H1 (cell line): Measurements from ENCODE around the gene TSHR. TPM values are rescaled to one million over a fixed set of nuclear protein-coding genes. Genes with fewer than 3 reads are reported as not detected.

ENCODE experiments used
- CTCF ChIA-PET: fragments of 300-600 bp; sonication (Branson Sonifier 250); formaldehyde crosslinking; loops from one replicate; lab custom pipeline; 2021; ENCODE audit not compliant: partially characterized antibody; lab: Charles Lee
- POLR2A ChIA-PET: fragments of 300-600 bp; sonication (Branson Sonifier 250); formaldehyde crosslinking; loops from one replicate; lab custom pipeline; 2021; ENCODE audit warnings: inconsistent platforms; ENCODE audit not compliant: partially characterized antibody; lab: Charles Lee
- DNase-seq, 2 experiments: peaks; one replicate each; pipeline versions ENCODE4 v3.0.0 to v3.0.0-alpha.2; 2010 to 2022; ENCODE audit warnings: low spot score in 2 of 2, low read depth in 1 of 2, mixed read lengths in 1 of 2
- FAIRE-seq: peaks from 2 replicates; lab custom pipeline; 2011; peaks lifted over from hg19 to GRCh38; lab: Jason Lieb, UNC
- H2AFZ ChIP-seq: 2 replicates; pipeline ENCODE4 v1.8.1; 2012; ENCODE audit warnings: low read length, inconsistent platforms
- H2AK5ac ChIP-seq: 2 replicates; pipeline ENCODE4 v1.6.1; 2013; ENCODE audit warnings: low read depth, low read length
- H2BK120ac ChIP-seq: replicated peaks from 2 replicates; pipeline ENCODE3; 2013; ENCODE audit warnings: low read depth, low read length, inconsistent platforms
- H2BK12ac ChIP-seq: 2 replicates; pipeline ENCODE4 v1.6.1; 2013; ENCODE audit warnings: low read depth, low read length
- H2BK15ac ChIP-seq: 2 replicates; pipeline ENCODE4 v1.6.1; 2013; ENCODE audit warnings: low read length
- H2BK20ac ChIP-seq: 2 replicates; pipeline ENCODE4 v1.6.1; 2013; ENCODE audit warnings: low read length
- H2BK5ac ChIP-seq: 2 replicates; pipeline ENCODE4 v1.6.1; 2013; ENCODE audit warnings: low read depth, low read length
- H3K14ac ChIP-seq: 2 replicates; pipeline ENCODE4 v1.6.1; 2013; ENCODE audit warnings: inconsistent platforms; ENCODE audit not compliant: insufficient read length
- H3K18ac ChIP-seq: 2 replicates; pipeline ENCODE4 v1.6.1; 2013; ENCODE audit warnings: low read length; ENCODE audit errors: extremely low read depth
- H3K23ac ChIP-seq: 2 replicates; pipeline ENCODE4 v1.6.1; 2013; ENCODE audit warnings: inconsistent platforms; ENCODE audit not compliant: insufficient read length
- H3K23me2 ChIP-seq: 2 replicates; pipeline ENCODE4 v1.6.1; 2013; ENCODE audit warnings: low read depth, low read length
- H3K27ac ChIP-seq: 2 replicates; pipeline ENCODE4 v1.6.1; 2011; ENCODE audit warnings: low read depth, low read length, inconsistent platforms
- H3K27me3 ChIP-seq, 4 experiments: replicated peaks in 1 of 4; 1 replicate in 1 of 4; 2 replicates in 3 of 4; pipeline versions ENCODE4 v1.6.1 to v1.8.1; 2011 to 2013; ENCODE audit warnings: low read length in 3 of 4, mild to moderate bottlenecking in 3 of 4, inconsistent platforms in 2 of 4, mixed read lengths in 2 of 4, moderate library complexity in 1 of 4; ENCODE audit not compliant: control insufficient read depth in 3 of 4, insufficient read depth in 3 of 4; ENCODE audit errors: extremely low read depth in 1 of 4
- H3K36me3 ChIP-seq, 4 experiments: 2 replicates each; pipeline versions ENCODE4 v1.6.1 to v1.8.1; 2011 to 2013; ENCODE audit warnings: mild to moderate bottlenecking in 4 of 4, low read length in 3 of 4, moderate library complexity in 2 of 4, control low read depth in 1 of 4, inconsistent platforms in 1 of 4; ENCODE audit not compliant: insufficient read depth in 4 of 4, control insufficient read depth in 2 of 4
- H3K4ac ChIP-seq: replicated peaks from 2 replicates; pipeline ENCODE3; 2013; ENCODE audit warnings: low read length, low read depth, mixed read lengths, inconsistent platforms; ENCODE audit not compliant: insufficient read length
- H3K4me1 ChIP-seq, 4 experiments: replicated peaks in 1 of 4; 1 replicate in 1 of 4; 2 replicates in 3 of 4; pipeline versions ENCODE4 v1.6.1 to v1.8.1; 2011 to 2013; ENCODE audit warnings: low read length in 3 of 4, inconsistent platforms in 2 of 4, mixed read lengths in 1 of 4; ENCODE audit not compliant: insufficient read depth in 4 of 4, control insufficient read depth in 3 of 4
- H3K4me2 ChIP-seq, 2 experiments: 2 replicates each; pipeline versions ENCODE4 v1.6.1 to v1.8.1; 2011 to 2013; ENCODE audit warnings: low read depth in 2 of 2, low read length in 2 of 2, control low read depth in 1 of 2, inconsistent platforms in 1 of 2, mild to moderate bottlenecking in 1 of 2; ENCODE audit not compliant: insufficient read depth in 1 of 2
- H3K4me3 ChIP-seq, 4 experiments: fragments of 200-600, 300-600 bp in 1 of 4; sonication (generic), shearing (Covaris generic), sonication (Bioruptor Twin) in 1 of 4; 2 replicates each; pipeline versions ENCODE4 v1.5.1 to v1.8.1; 2011 to 2016; ENCODE audit warnings: low read length in 4 of 4, low read depth in 3 of 4, control low read depth in 2 of 4, inconsistent platforms in 2 of 4, mild to moderate bottlenecking in 2 of 4, mixed read lengths in 1 of 4, moderate library complexity in 1 of 4; ENCODE audit not compliant: insufficient read depth in 2 of 4; ENCODE audit errors: extremely low read depth in 1 of 4
- H3K56ac ChIP-seq: replicated peaks from 2 replicates; pipeline ENCODE3; 2013; ENCODE audit warnings: low read depth, mild to moderate bottlenecking, mixed read lengths, low read length, inconsistent platforms; ENCODE audit not compliant: insufficient read length
- H3K79me1 ChIP-seq: 2 replicates; pipeline ENCODE4 v1.6.1; 2013; ENCODE audit warnings: low read depth, low read length, control low read depth
- H3K79me2 ChIP-seq, 2 experiments: 2 replicates each; pipeline versions ENCODE4 v1.6.1 to v1.8.1; 2012 to 2013; ENCODE audit warnings: low read length in 2 of 2, mild to moderate bottlenecking in 2 of 2, inconsistent platforms in 1 of 2; ENCODE audit not compliant: insufficient read depth in 2 of 2, control insufficient read depth in 1 of 2
- H3K9ac ChIP-seq, 4 experiments: replicated peaks in 1 of 4; 1 replicate in 1 of 4; 2 replicates in 3 of 4; pipeline versions ENCODE4 v1.6.1 to v1.8.1; 2011 to 2013; ENCODE audit warnings: low read depth in 3 of 4, low read length in 3 of 4, control low read depth in 2 of 4, mild to moderate bottlenecking in 2 of 4, moderate library complexity in 2 of 4, inconsistent platforms in 1 of 4; ENCODE audit errors: extremely low read depth in 1 of 4
- H3K9me3 ChIP-seq, 2 experiments: 2 replicates each; pipeline versions ENCODE4 v1.6.1 to v1.8.1; 2012 to 2013; ENCODE audit warnings: mild to moderate bottlenecking in 2 of 2, moderate library complexity in 2 of 2, control low read depth in 1 of 2, inconsistent platforms in 1 of 2, low read depth in 1 of 2, low read length in 1 of 2, mixed read lengths in 1 of 2; ENCODE audit not compliant: insufficient read depth in 2 of 2
- H4K20me1 ChIP-seq, 2 experiments: replicated peaks in 1 of 2; 2 replicates each; pipeline versions ENCODE3 to v1.8.1; 2011 to 2013; ENCODE audit warnings: inconsistent platforms in 2 of 2, low read length in 2 of 2, mild to moderate bottlenecking in 1 of 2; ENCODE audit not compliant: insufficient read depth in 2 of 2, control insufficient read depth in 1 of 2
- H4K5ac ChIP-seq: 2 replicates; pipeline ENCODE4 v1.6.1; 2013; ENCODE audit warnings: low read length, low read depth, mixed read lengths, inconsistent platforms; ENCODE audit not compliant: insufficient read length
- H4K8ac ChIP-seq: 2 replicates; pipeline ENCODE4 v1.8.0; 2013; ENCODE audit warnings: mild to moderate bottlenecking, moderate library complexity, low read length, inconsistent platforms; ENCODE audit not compliant: insufficient read depth; ENCODE audit errors: extremely low read depth
- H4K91ac ChIP-seq: replicated peaks from 2 replicates; pipeline ENCODE3; 2013; ENCODE audit warnings: low read length, mixed read lengths, inconsistent platforms; ENCODE audit not compliant: insufficient read length
- GTF2F1 ChIP-seq: IDR thresholded peaks from 2 replicates; pipeline ENCODE4 v1.6.1; 2012; ENCODE audit warnings: low read depth, low read length, improper control_type of control experiment, borderline replicate concordance
- KDM5A ChIP-seq: fragments of 200-600 bp; IDR thresholded peaks from 2 replicates; pipeline ENCODE4 v1.7.1; 2012; ENCODE audit warnings: mild to moderate bottlenecking, low read length, inconsistent platforms, mixed read lengths
- POLR2A ChIP-seq, 2 experiments: IDR thresholded peaks; 1 replicate in 1 of 2; 2 replicates in 1 of 2; pipeline ENCODE4 v1.6.1; 2011; ENCODE audit warnings: low read depth in 2 of 2, low read length in 2 of 2, mild to moderate bottlenecking in 2 of 2; ENCODE audit errors: control extremely low read depth in 1 of 2
- SP4 ChIP-seq: IDR thresholded peaks from 2 replicates; pipeline ENCODE4 v1.6.1; 2012; ENCODE audit warnings: low read length, inconsistent platforms
- TAF1 ChIP-seq: IDR thresholded peaks from 2 replicates; pipeline ENCODE4 v1.6.1; 2011; ENCODE audit warnings: mild to moderate bottlenecking, low read depth, low read length
- WGBS, 2 experiments: shearing (Covaris generic) in 1 of 2; methylation state at CpG; one replicate each; pipeline versions ENCODE4 v1.1.6 to v1.1.7; 2013 to 2015; ENCODE audit warnings: low lambda C conversion rate in 2 of 2, mixed read lengths in 2 of 2, inconsistent platforms in 1 of 2, low coverage in 1 of 2, missing lambda C conversion rate in 1 of 2; ENCODE audit not compliant: insufficient replicate concordance in 2 of 2, insufficient coverage in 1 of 2, insufficient read length in 1 of 2; ENCODE audit errors: extremely low coverage in 1 of 2, missing lambda C conversion rate in 1 of 2; 5-methylcytosine and 5-hydroxymethylcytosine counted together
- polyA plus RNA-seq, 7 experiments: library from polyadenylated mRNA; depleted of rRNA in 3 of 7; stranded (reverse) in 5 of 7; unstranded in 2 of 7; fragments of >200 nt in 5 of 7; fragments of 200-250 nt in 2 of 7; gene quantifications; 1 replicate in 5 of 7; 2 replicates in 1 of 7; 4 replicates in 1 of 7; pipeline versions ENCODE4 v1.2.1 to v1.2.3, GENCODE V29; 2011 to 2013; ENCODE audit warnings: missing spikeins in 2 of 7, mixed read lengths in 2 of 7
- total RNA-seq: library from RNA; stranded (reverse); fragmentation: NEBNext Ultra II Directional; extraction: Animal tissue kit (Norgen Biotek cat#: 25700); gene quantifications from 2 replicates; pipeline ENCODE4 v1.2.1, GENCODE V29; 2021
- TF ChIP-seq, protein P1 (sequence below): IDR thresholded peaks from 2 replicates; pipeline ENCODE4 v1.6.1; 2012; ENCODE audit warnings: inconsistent platforms

TSHR gene
- total and polyA plus RNA-seq, 2 of the 8 experiments (the other 6 are each of a cell fraction or from before 2014, with no cell fraction given) = 0.27 TPM; not detected in 1

DNA sequence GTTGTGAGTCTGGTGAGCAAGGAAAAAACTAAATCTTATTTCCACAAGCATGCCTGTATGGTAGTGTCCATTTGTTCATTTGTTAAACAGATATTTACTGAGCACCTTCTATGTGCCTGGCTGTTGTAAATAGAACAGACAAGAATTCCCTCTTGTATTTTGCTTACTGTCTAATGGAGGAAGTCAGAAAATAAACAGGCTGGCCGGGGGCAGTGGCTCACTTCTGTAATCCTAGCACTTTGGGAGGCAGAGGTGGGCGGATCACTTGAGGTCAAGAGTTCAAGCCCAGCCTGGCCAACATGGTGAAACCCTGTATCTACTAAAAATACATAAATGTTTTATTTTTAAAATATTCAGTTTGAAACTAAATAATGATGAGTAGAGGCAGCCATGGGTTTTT lies 186.0 kb downstream of the TSHR start:
- Histone ChIP-seq H4K91ac (no peak overlapping the region), H4K5ac (no peak overlapping the region), H3K4me2 (no peak overlapping the region), H2BK20ac (no peak overlapping the region), H3K9me3 (no peaks in the 10 kb centered on the region), H3K56ac (no peak overlapping the region), H4K20me1 (no peaks in the 10 kb centered on the region), H3K14ac (no peak overlapping the region), H3K18ac (no peak overlapping the region), H3K23ac (no peak overlapping the region), H2AK5ac (no peak overlapping the region), H2BK5ac (no peak overlapping the region), H3K27me3 (no peaks in the 10 kb centered on the region), H3K79me2 (no peaks in the 10 kb centered on the region), H2BK120ac (no peak overlapping the region), H2AFZ (no peak overlapping the region), H3K9ac (no peak overlapping the region), H2BK15ac (no peak overlapping the region), H4K8ac (no peak overlapping the region), H3K4me3 (no peak overlapping the region), H3K27ac (no peak overlapping the region), H3K4me1 (no peaks in the 10 kb centered on the region), H3K79me1 (no peaks in the 10 kb centered on the region), H3K36me3 (no peaks in the 10 kb centered on the region), H3K23me2 (no peaks in the 10 kb centered on the region), H2BK12ac (no peak overlapping the region), H3K4ac (no peak overlapping the region)
- ChIA-PET CTCF (interaction anchor here (0.8 to 6.9 kb wide), 2 partner anchors 11 to 22 kb away, joined by 5 to 36 read pairs; no protein-coding TSS in a partner anchor), POLR2A (no interaction called here)
- no peak for DNase-seq
- no peak for FAIRE-seq
- WGBS, 2 experiments = 94% methylated on average over 2 of the region's 2 CpGs; no CpG with 5 or more reads in 1 of the 2 experiments
- TF ChIP-seq POLR2A (IDR thresholded peaks at IDR 0.05; ENCODE audit: control extremely low read depth in 1 of 2, low read depth in 2 of 2, low read length in 2 of 2) (no peak), GTF2F1 (no peak), KDM5A (no peak), SP4 (no peak), TAF1 (no peak)
- TF ChIP-seq, protein P1, sequence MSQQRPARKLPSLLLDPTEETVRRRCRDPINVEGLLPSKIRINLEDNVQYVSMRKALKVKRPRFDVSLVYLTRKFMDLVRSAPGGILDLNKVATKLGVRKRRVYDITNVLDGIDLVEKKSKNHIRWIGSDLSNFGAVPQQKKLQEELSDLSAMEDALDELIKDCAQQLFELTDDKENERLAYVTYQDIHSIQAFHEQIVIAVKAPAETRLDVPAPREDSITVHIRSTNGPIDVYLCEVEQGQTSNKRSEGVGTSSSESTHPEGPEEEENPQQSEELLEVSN = no peak
